ENCODE measurements around the gene COL20A1. TPM values are rescaled to one million over a fixed set of nuclear protein-coding genes. Genes with fewer than 3 reads are reported as not detected.

The COL20A1 gene
- total RNA-seq, 1 donor from 2014 or later = not detected

- TF ChIP-seq CTCF (IDR thresholded peaks at IDR 0.05) = no peak
- DNase-seq (no peak), ATAC-seq (ENCODE audit: low read depth) (no peak)
- CTCF ChIA-PET = no interaction called here
- Mint-ChIP-seq H3K27me3 (peaks cover 1% of the 10 kb centered on the region), H3K36me3 (ENCODE audit: low read depth) (no peaks in the 10 kb centered on the region), H3K4me1 (no peaks in the 10 kb centered on the region), H3K27ac (no peak overlapping the region), H3K9me3 (no peaks in the 10 kb centered on the region), H3K4me3 (no peak overlapping the region)
- intact Hi-C loops (cut with micrococcal nuclease) = no loop called here
- POLR2A ChIA-PET = no interaction called here
Observed at GRCh38 chr20:63316502-63316921, 23.5 kb downstream of the COL20A1 start.

GRCh38 chr20:63317061-63317460 lies 24.1 kb downstream of the COL20A1 start:
- no peak overlapping the region for H3K27ac Mint-ChIP-seq
- H3K4me3 Mint-ChIP-seq = no peak overlapping the region
- ChIA-PET POLR2A (no interaction called here), CTCF (no interaction called here)
- no peak for TF ChIP-seq CTCF (IDR thresholded peaks at IDR 0.05)
- no peaks in the 10 kb centered on the region for H3K9me3 Mint-ChIP-seq
- H3K27me3 Mint-ChIP-seq = peaks cover 1% of the 10 kb centered on the region
- H3K4me1 Mint-ChIP-seq = no peaks in the 10 kb centered on the region
- H3K36me3 Mint-ChIP-seq (ENCODE audit: low read depth) = no peaks in the 10 kb centered on the region
- ATAC-seq (ENCODE audit: low read depth) (no peak), DNase-seq (no peak)
- intact Hi-C loops (cut with micrococcal nuclease) = no loop called here

GRCh38 chr20:63317601-63318291 lies 24.8 kb downstream of the COL20A1 start:
- DNase-seq = no peak
- Mint-ChIP-seq H3K27ac (no peak overlapping the region), H3K36me3 (ENCODE audit: low read depth) (no peaks in the 10 kb centered on the region), H3K4me1 (no peaks in the 10 kb centered on the region), H3K4me3 (no peak overlapping the region), H3K27me3 (peaks cover 1% of the 10 kb centered on the region), H3K9me3 (no peaks in the 10 kb centered on the region)
- POLR2A ChIA-PET = no interaction called here
- intact Hi-C loops (cut with micrococcal nuclease) = no loop called here
- no peak for ATAC-seq (ENCODE audit: low read depth)
- CTCF ChIA-PET = no interaction called here
- no peak for TF ChIP-seq CTCF (IDR thresholded peaks at IDR 0.05)

GRCh38 chr20:63318391-63319163 lies 25.6 kb downstream of the COL20A1 start:
- Mint-ChIP-seq H3K4me3 (no peak overlapping the region), H3K27me3 (peaks cover 1% of the 10 kb centered on the region), H3K27ac (no peak overlapping the region), H3K9me3 (no peaks in the 10 kb centered on the region), H3K4me1 (no peaks in the 10 kb centered on the region), H3K36me3 (ENCODE audit: low read depth) (no peaks in the 10 kb centered on the region)
- TF ChIP-seq CTCF (IDR thresholded peaks at IDR 0.05) = no peak
- CTCF ChIA-PET = no interaction called here
- intact Hi-C loops (cut with micrococcal nuclease) = no loop called here
- POLR2A ChIA-PET = no interaction called here
- ATAC-seq (ENCODE audit: low read depth) = no peak
- no peak for DNase-seq

GRCh38 chr20:63319164-63320040 lies 26.4 kb downstream of the COL20A1 start:
- Mint-ChIP-seq H3K4me1 (no peaks in the 10 kb centered on the region), H3K27ac (no peak overlapping the region), H3K27me3 (peaks cover 1% of the 10 kb centered on the region), H3K36me3 (ENCODE audit: low read depth) (no peaks in the 10 kb centered on the region), H3K4me3 (no peak overlapping the region), H3K9me3 (no peaks in the 10 kb centered on the region)
- no peak for TF ChIP-seq CTCF (IDR thresholded peaks at IDR 0.05)
- ChIA-PET POLR2A (no interaction called here), CTCF (no interaction called here)
- ATAC-seq (ENCODE audit: low read depth) = no peak
- intact Hi-C loops (cut with micrococcal nuclease) = no loop called here
- no peak for DNase-seq
